Esophagus squamous epithelium (tissue), 5 donors: ENCODE measurements around the gene SPRING1. TPM values are rescaled to one million over a fixed set of nuclear protein-coding genes. Genes with fewer than 3 reads are reported as not detected.
A peak's percentile ranks its signal among the peaks of the same experiment; 100 is the strongest.
"Not testable (repeated sequence)": the region's sequence is repeated elsewhere in the genome, so short reads cannot be mapped to it uniquely, and the experiment has no call there.

ENCODE experiments used
- DNase-seq: peaks from one replicate; lab custom pipeline; 2025; lab: John Stamatoyannopoulos, UW
- H3K27ac ChIP-seq, 4 donors: fragments of 200-600 bp; sonication (generic); one replicate each; pipeline ENCODE4 v1.5.1; 2016 to 2019; ENCODE audit warnings: mild to moderate bottlenecking in 1 of 4
- H3K27me3 ChIP-seq, 4 donors: fragments of 200-600 bp; sonication (generic); 1 replicate in 3 of 4; 2 replicates in 1 of 4; pipeline versions ENCODE4 v1.5.1 to v1.6.0; 2017 to 2021; ENCODE audit warnings: antibody characterized with exemption in 1 of 4
- H3K36me3 ChIP-seq, 3 donors: fragments of 200-600 bp; sonication (generic); one replicate each; pipeline ENCODE4 v1.5.1; 2016 to 2019
- H3K4me1 ChIP-seq, 3 donors: fragments of 200-600 bp; sonication (generic); one replicate each; pipeline ENCODE4 v1.5.1; 2017 to 2019
- H3K4me3 ChIP-seq, 4 donors: fragments of 200-600 bp; sonication (generic); 1 replicate in 3 of 4; 2 replicates in 1 of 4; pipeline ENCODE4 v1.5.1; 2016 to 2019; ENCODE audit warnings: mild to moderate bottlenecking in 2 of 4, moderate library complexity in 1 of 4
- H3K9me3 ChIP-seq, 3 donors: fragments of 200-600 bp; sonication (generic); one replicate each; pipeline ENCODE4 v1.5.1; 2016 to 2019
- CTCF ChIP-seq, 6 experiments: fragments of 450-650 bp in 4 of 6; fragments of 200-600 bp in 2 of 6; sonication (generic) in 2 of 6; IDR thresholded peaks; one replicate each; pipeline ENCODE4 v1.5.1; 2016 to 2019; ENCODE audit warnings: antibody characterized with exemption in 6 of 6, mild to moderate bottlenecking in 4 of 6, moderate library complexity in 4 of 6
- POLR2A ChIP-seq, 4 donors: fragments of 450-650 bp; IDR thresholded peaks; one replicate each; pipeline ENCODE4 v1.6.1; 2017; ENCODE audit warnings: antibody characterized with exemption in 4 of 4, mild to moderate bottlenecking in 4 of 4, moderate library complexity in 3 of 4
- WGBS, 2 donors: methylation state at CpG; one replicate each; pipeline ENCODE4 v1.1.5; 2018; 5-methylcytosine and 5-hydroxymethylcytosine counted together
- intact Hi-C: fragments of 100-400 bp; cut with DNase I; formaldehyde crosslinking; loops from one replicate; pipeline ENCODE4 v1.15.0; 2022
- total RNA-seq, 4 donors: library from RNA; depleted of rRNA; stranded (reverse); fragments of >200 nt; gene quantifications; one replicate each; pipeline ENCODE4 v1.1.0, GENCODE V29; 2016
- donor health status: DM: yes; HTN: yes; CAD: no.

SPRING1 gene
- total RNA-seq, 4 donors from 2014 or later = 14.6 to 25.5 (median 19.1) TPM

GRCh38 chr12:116759783-116760621, 22.1 kb upstream of the SPRING1 start:
- H3K27me3 ChIP-seq = no peaks in the 10 kb centered on the region
- WGBS, 2 donors = 49 to 64% methylated on average over 11 to 13 of the region's 22 CpGs
- H3K4me3 ChIP-seq = peak overlapping the region in 1 of 4 donors; percentile 5
- no peaks in the 10 kb centered on the region for H3K36me3 ChIP-seq
- TF ChIP-seq CTCF (IDR thresholded peaks at IDR 0.05) (no peak), POLR2A (IDR thresholded peaks at IDR 0.05) (no peak)
- H3K27ac ChIP-seq = no peak overlapping the region
- intact Hi-C loops = no loop called here
- DNase-seq = no peak
- no peaks in the 10 kb centered on the region for H3K4me1 ChIP-seq
- H3K9me3 ChIP-seq = no peaks in the 10 kb centered on the region

GRCh38 chr12:116754783-116755182, 16.9 kb upstream of the SPRING1 start:
- intact Hi-C loops, H3K4me3 ChIP-seq, H3K27ac ChIP-seq, DNase-seq, H3K36me3 ChIP-seq, H3K27me3 ChIP-seq, H3K4me1 ChIP-seq, H3K9me3 ChIP-seq: not testable (repeated sequence)
- WGBS, 2 donors = 86 to 100% methylated on average over 1 of the region's 1 CpG

- H3K4me3 ChIP-seq, DNase-seq, H3K27ac ChIP-seq, intact Hi-C loops, H3K4me1 ChIP-seq, H3K36me3 ChIP-seq, H3K9me3 ChIP-seq, H3K27me3 ChIP-seq: not testable (repeated sequence)
- WGBS, 2 donors = 93 to 95% methylated on average over 5 of the region's 5 CpGs
These were observed 16.2 kb upstream of the SPRING1 start for GRCh38 chr12:116754097-116754496.

- intact Hi-C loops = no loop called here
- TF ChIP-seq POLR2A (IDR thresholded peaks at IDR 0.05) (no peak), CTCF (IDR thresholded peaks at IDR 0.05) (no peak)
- H3K36me3 ChIP-seq = no peaks in the 10 kb centered on the region
- H3K27ac ChIP-seq = no peak overlapping the region
- no peaks in the 10 kb centered on the region for H3K9me3 ChIP-seq
- no peak for DNase-seq
- no peaks in the 10 kb centered on the region for H3K4me1 ChIP-seq
- 86 to 100% methylated on average over 1 of the region's 4 CpGs for WGBS, 2 donors
- no peaks in the 10 kb centered on the region for H3K27me3 ChIP-seq
- no peak overlapping the region for H3K4me3 ChIP-seq
These were observed 12.4 kb upstream of the SPRING1 start for GRCh38 chr12:116750298-116750697.

- Histone ChIP-seq H3K36me3 (no peaks in the 10 kb centered on the region), H3K4me3 (no peak overlapping the region), H3K4me1 (no peaks in the 10 kb centered on the region), H3K27me3 (no peaks in the 10 kb centered on the region), H3K27ac (no peak overlapping the region), H3K9me3 (no peaks in the 10 kb centered on the region)
- TF ChIP-seq POLR2A (IDR thresholded peaks at IDR 0.05) = no peak
- no peak for TF ChIP-seq CTCF (IDR thresholded peaks at IDR 0.05)
- DNase-seq = no peak
- 92 to 100% methylated on average over 1 to 4 of the region's 26 CpGs for WGBS, 2 donors
- intact Hi-C loops = no loop called here
These were observed 12.0 kb upstream of the SPRING1 start for GRCh38 chr12:116749884-116750283.

- Histone ChIP-seq H3K9me3 (no peaks in the 10 kb centered on the region), H3K27me3 (no peaks in the 10 kb centered on the region), H3K4me1 (no peaks in the 10 kb centered on the region), H3K36me3 (no peaks in the 10 kb centered on the region), H3K4me3 (no peak overlapping the region), H3K27ac (no peak overlapping the region)
- WGBS, 2 donors = 90 to 94% methylated on average over 3 of the region's 4 CpGs
- DNase-seq = no peak
- intact Hi-C loops = no loop called here
- no peak for TF ChIP-seq CTCF (IDR thresholded peaks at IDR 0.05)
- TF ChIP-seq POLR2A (IDR thresholded peaks at IDR 0.05) = no peak
These were observed 7.7 kb upstream of the SPRING1 start for GRCh38 chr12:116745554-116745953.
